Activated T-cell treated with anti-CD3 and anti-CD28 coated beads, Interleukin-2, amount 50 U/mL, for 1 hour (primary cell): Measurements from ENCODE around the gene NIPAL4.
A peak's percentile ranks its signal among the peaks of the same experiment; 100 is the strongest.
"Not testable (repeated sequence)": the region's sequence is repeated elsewhere in the genome, so short reads cannot be mapped to it uniquely, and the experiment has no call there.

Source experiments
- DNase-seq: peaks from one replicate; pipeline ENCODE4 v3.0.0-alpha.2; 2020

The NIPAL4 gene

DNA sequence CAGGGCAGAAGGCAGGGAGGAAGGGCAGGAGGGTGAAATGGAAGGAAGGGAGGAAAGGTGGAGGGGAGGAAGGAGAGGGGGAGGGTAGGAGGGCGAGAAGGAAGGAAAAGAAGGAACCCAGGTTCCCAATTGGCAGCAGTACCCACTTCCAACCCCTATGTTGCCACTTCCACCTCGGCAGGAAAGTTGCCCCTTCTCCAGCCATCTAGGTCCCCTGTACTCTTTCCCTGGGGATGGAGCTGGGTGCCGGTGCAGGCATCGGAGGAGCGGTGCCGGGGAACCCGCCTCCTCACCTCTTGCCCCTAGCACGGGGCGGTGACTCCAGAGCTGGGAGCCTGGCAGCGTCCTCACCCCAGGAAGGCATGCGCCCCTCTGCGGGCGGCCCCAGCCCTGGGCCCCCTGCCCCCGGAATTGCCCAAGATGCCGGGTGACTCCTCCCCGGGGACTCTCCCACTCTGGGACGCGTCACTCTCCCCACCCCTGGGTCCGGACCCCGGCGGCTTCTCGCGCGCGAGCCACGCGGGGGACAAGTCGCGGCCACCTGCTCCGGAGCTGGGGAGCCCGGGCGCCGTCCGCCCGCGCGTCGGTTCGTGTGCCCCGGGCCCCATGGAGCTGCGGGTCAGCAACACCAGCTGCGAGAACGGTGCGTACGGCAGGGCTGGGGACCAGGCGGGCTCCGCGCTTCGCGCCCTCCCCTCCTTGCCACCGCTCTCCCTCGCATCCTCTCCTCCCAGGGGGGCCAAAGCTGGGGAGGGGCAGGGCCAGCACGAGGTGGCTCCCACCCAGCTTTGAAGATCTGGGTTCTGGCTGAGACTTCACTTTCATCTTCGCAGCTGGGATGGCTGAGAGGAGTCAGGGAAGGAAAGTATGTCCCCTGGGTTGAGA, at the start of gene NIPAL4:
TSS of gene NIPAL4 (plus strand) at position 499 of the 885 bp plus-strand sequence. CDS start at position 607, 108 bp downstream.
- peak; percentile 44 for DNase-seq

- DNase-seq = no peak
These were observed 44.2 kb upstream of the NIPAL4 start for GRCh38 chr5:157415838-157416237.

- not testable (repeated sequence) for DNase-seq
These were observed 40.5 kb upstream of the NIPAL4 start for GRCh38 chr5:157419521-157419920.

GRCh38 chr5:157429920-157430319, 30.1 kb upstream of the NIPAL4 start:
- DNase-seq = not testable (repeated sequence)

- DNase-seq = no peak
These were observed 28.3 kb upstream of the NIPAL4 start for GRCh38 chr5:157431544-157432200.

DNA sequence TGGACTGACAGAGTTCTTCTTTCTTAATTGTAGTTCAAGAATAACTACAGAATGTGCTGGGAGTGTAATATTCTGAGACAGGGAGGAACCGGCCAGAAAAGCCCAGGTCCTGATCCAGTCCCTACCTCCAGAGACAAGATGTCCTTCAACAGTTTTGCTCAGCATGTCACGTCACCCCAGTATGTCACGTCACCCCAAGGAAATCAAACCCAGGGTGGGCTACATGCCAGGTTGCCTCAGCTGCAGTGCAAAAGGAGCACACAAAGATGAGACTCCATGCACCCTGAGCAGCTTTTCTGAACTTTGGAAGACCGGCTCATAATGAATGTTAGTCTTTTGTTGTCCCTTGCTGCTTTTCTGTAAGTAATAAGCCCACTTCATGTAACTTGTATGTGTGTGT, 25.9 kb upstream of the NIPAL4 start:
- no peak for DNase-seq

GRCh38 chr5:157443041-157443549, 16.9 kb upstream of the NIPAL4 start:
- no peak for DNase-seq

DNA sequence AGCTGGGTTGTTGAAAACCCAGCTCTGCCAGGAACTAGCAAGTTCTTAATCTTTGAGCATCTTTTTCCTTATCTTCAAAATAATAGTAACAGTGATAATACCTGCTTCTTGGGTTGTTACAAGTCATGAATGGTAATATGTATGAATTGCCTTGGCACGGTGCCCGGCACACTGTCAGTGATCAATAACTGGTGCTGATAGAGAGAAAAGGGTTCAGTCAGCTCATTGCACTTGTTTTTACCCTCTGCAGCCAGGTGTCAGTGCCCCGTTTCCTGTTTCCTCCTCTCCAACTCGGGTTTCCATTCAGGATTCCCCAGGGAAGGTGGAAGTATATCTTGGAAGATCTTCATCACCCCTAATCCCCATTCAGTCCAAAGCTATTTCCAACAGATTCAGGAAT, 15.8 kb upstream of the NIPAL4 start:
- no peak for DNase-seq

GRCh38 chr5:157445745-157446411, 14.1 kb upstream of the NIPAL4 start:
- no peak for DNase-seq

GRCh38 chr5:157446412-157446935, 13.5 kb upstream of the NIPAL4 start:
- DNase-seq = no peak

GRCh38 chr5:157447201-157447637, 12.8 kb upstream of the NIPAL4 start:
- DNase-seq = no peak

- DNase-seq = no peak
These were observed 10.8 kb upstream of the NIPAL4 start for GRCh38 chr5:157449011-157449723.

DNA sequence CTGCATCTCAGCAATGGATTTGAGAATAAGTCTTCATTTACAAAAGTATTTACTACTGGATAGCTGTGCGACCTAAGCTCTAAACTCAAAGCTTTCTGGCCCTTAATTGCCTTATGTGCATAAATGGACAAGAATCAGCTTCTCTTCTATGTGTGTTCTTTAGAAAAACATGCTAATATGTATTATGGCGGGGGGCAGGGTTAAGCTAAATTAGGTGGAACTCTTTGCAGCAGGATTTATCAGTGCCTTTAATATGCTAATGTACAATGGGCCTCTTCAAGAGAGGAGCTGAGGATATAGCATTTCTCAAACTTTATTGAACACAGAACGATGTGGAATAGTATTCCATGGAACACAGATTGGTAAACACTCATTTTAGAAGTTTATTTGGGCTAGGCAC, 10.0 kb upstream of the NIPAL4 start:
- DNase-seq = no peak

- DNase-seq = no peak
These were observed 8.2 kb upstream of the NIPAL4 start for GRCh38 chr5:157451806-157452205.

DNA sequence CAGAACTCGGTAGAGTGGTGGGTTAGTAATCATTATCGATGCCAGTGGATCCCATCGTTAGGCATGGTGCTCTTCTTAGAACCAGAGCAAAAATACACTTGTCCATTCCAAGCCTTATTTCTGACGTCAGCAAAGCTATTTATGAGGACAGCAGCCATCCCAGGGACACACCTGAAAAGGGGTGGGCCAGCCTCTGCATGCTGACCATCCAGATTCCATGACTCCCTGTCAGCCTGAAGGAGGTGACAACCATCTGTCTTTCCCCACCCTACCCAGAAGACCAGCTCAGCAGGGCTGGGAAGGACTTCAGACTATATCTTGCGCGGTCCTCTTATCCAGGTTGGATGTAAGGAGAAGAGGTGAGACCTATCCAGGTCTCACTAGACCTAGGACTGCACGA, 5.7 kb upstream of the NIPAL4 start:
- no peak for DNase-seq

DNA sequence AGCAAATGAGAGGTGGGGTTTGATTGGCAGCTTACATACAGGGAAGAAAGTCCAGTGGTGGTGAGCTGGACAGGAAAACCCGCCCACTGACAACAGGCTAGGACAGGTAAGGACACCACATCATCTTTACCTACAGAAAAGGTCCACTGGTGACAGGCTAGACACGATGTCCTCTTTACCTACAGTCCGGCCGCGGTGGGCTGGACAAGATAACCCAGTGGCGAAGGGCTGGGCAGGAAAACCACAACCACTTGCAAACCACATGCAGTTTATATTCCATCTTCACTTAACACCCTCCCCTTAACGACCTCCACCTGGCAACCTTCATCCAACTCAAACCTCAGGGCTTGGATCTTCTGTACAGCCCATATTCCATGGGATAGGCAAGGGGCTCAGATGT, 5.0 kb upstream of the NIPAL4 start:
- DNase-seq = no peak

DNA sequence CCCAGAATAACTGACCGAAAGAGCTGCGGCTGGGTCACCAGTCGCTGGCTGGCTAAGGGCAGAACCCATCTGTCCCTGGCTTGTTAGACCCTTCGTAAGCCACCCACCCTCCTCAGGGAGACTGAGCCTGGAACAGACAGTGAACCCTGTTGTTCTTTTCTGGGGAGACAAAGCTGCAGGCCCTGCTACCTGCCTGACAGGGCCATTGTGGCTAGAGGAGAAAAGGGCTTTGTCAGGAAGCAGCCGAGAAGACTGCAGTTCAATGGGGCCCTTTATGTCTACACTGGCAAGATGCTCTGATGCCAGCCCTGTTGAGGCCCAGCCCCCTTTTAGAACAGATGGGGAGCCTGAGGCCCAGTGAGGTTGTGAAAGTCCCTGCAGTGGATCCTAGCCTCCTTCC, 3.7 kb upstream of the NIPAL4 start:
- no peak for DNase-seq

GRCh38 chr5:157457391-157457790, 2.6 kb upstream of the NIPAL4 start:
- DNase-seq = no peak

- no peak for DNase-seq
These were observed 1.2 kb upstream of the NIPAL4 start for GRCh38 chr5:157458835-157459234.

GRCh38 chr5:157460921-157461792, 1.1 kb downstream of the NIPAL4 start:
- DNase-seq = no peak

GRCh38 chr5:157463081-157463480, 3.1 kb downstream of the NIPAL4 start:
- DNase-seq = no peak
